Measurements from ENCODE around the gene DNAJC18. TPM values are rescaled to one million over a fixed set of nuclear protein-coding genes. Genes with fewer than 3 reads are reported as not detected.

Gene DNAJC18
- total and polyA plus RNA-seq, 2 experiments from 2014 or later = 10.6 to 14.4 TPM

DNA sequence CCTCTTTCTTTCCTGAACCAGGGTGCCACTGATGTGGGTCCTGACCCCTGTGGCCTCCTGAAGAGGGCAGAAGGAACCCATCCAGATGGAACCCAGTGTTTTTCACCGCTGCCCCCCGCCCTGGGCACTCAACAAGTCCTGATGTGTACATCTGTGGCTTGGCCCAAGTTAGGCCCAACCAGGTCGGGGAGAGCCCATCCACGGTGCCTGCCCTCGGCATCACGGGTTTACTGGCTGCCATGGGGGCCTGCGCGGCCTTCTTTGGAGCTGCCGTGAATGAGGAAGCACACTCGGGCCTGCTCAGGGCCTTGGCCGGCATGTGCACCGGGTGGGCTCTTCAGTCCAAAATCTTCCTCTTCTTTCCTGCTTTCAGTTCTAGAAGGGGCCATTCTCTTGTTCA lies 17.5 kb upstream of the DNAJC18 start:
- H3K27me3 ChIP-seq = no peaks in the 10 kb centered on the region
- H3K9me3 ChIP-seq (ENCODE audit: low read depth) = no peaks in the 10 kb centered on the region
- DNase-seq (ENCODE audit: low spot score) = no peak
- H3K4me3 ChIP-seq = no peak overlapping the region
- H3K36me3 ChIP-seq (replicated peaks; ENCODE audit: insufficient read depth, low read depth) = no peaks in the 10 kb centered on the region
- 95% methylated on average over 12 of the region's 12 CpGs for WGBS (ENCODE audit: low lambda C conversion rate, missing lambda C conversion rate)
- H3K27ac ChIP-seq = no peak overlapping the region
- no peak for TF ChIP-seq CTCF (IDR thresholded peaks at IDR 0.05; ENCODE audit: poor library complexity)
- no peak for TF ChIP-seq EZH2 (IDR thresholded peaks at IDR 0.05; ENCODE audit: borderline replicate concordance)
- no peak for TF ChIP-seq EZH2phosphoT487 (IDR thresholded peaks at IDR 0.05; ENCODE audit: low read depth, severe bottlenecking, unreplicated experiment)
- H3K9me2 ChIP-seq (replicated peaks; ENCODE audit: insufficient read depth) = no peaks in the 10 kb centered on the region
- H4K20me1 ChIP-seq (ENCODE audit: insufficient read depth, poor library complexity, severe bottlenecking) = no peaks in the 10 kb centered on the region
- H3K4me1 ChIP-seq (ENCODE audit: insufficient read depth) = no peaks in the 10 kb centered on the region
- no peak overlapping the region for H3K4me2 ChIP-seq
- no peaks in the 10 kb centered on the region for H3K79me2 ChIP-seq
- no peak overlapping the region for H2AFZ ChIP-seq

DNA sequence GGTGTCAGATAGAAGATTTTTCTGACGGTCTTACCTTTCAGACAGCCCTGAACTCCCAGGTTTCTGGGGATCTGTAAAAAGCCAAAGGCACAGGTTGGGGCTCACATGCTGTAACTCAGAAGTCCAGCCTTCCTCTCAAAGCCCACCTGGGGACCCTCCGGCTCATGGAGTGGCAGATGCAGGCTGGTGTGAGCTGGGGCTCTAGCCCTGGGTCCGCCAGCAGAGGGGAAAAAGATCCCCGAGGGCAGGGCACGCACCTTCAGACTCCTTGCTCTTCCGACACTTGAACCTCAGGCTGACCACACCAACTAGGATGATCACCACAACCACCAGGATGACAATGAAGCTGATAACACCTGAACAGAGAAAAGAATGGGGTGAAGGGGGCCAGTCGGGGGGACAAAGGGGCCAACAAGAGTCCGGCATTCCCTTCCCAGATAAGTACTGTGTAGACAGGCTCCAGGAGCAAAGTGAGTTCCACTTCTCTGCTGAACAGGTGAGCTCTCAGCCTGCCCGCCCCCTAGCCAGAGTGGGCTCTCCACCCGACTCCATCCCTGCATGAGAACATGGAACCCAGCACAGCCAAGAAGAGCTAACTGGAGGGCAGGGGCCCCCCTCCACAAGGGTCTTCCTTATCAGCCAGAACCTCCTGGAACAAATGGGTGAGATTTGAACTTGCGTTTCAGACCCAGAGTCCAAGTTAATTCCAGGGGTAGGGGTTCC lies 15.4 kb upstream of the DNAJC18 start:
- Histone ChIP-seq H3K4me3 (no peak overlapping the region), H3K9me3 (ENCODE audit: low read depth) (no peaks in the 10 kb centered on the region), H3K79me2 (no peaks in the 10 kb centered on the region), H4K20me1 (ENCODE audit: insufficient read depth, poor library complexity, severe bottlenecking) (no peaks in the 10 kb centered on the region), H3K4me2 (no peak overlapping the region), H3K4me1 (ENCODE audit: insufficient read depth) (no peaks in the 10 kb centered on the region), H3K27ac (no peak overlapping the region), H3K27me3 (no peaks in the 10 kb centered on the region), H2AFZ (no peak overlapping the region), H3K36me3 (replicated peaks; ENCODE audit: insufficient read depth, low read depth) (no peaks in the 10 kb centered on the region), H3K9me2 (replicated peaks; ENCODE audit: insufficient read depth) (no peaks in the 10 kb centered on the region)
- TF ChIP-seq EZH2 (IDR thresholded peaks at IDR 0.05; ENCODE audit: borderline replicate concordance) (no peak), EZH2phosphoT487 (IDR thresholded peaks at IDR 0.05; ENCODE audit: low read depth, severe bottlenecking, unreplicated experiment) (no peak), CTCF (IDR thresholded peaks at IDR 0.05; ENCODE audit: poor library complexity) (no peak)
- DNase-seq (ENCODE audit: low spot score) = no peak
- 81% methylated on average over 10 of the region's 11 CpGs for WGBS (ENCODE audit: low lambda C conversion rate, missing lambda C conversion rate)

DNA sequence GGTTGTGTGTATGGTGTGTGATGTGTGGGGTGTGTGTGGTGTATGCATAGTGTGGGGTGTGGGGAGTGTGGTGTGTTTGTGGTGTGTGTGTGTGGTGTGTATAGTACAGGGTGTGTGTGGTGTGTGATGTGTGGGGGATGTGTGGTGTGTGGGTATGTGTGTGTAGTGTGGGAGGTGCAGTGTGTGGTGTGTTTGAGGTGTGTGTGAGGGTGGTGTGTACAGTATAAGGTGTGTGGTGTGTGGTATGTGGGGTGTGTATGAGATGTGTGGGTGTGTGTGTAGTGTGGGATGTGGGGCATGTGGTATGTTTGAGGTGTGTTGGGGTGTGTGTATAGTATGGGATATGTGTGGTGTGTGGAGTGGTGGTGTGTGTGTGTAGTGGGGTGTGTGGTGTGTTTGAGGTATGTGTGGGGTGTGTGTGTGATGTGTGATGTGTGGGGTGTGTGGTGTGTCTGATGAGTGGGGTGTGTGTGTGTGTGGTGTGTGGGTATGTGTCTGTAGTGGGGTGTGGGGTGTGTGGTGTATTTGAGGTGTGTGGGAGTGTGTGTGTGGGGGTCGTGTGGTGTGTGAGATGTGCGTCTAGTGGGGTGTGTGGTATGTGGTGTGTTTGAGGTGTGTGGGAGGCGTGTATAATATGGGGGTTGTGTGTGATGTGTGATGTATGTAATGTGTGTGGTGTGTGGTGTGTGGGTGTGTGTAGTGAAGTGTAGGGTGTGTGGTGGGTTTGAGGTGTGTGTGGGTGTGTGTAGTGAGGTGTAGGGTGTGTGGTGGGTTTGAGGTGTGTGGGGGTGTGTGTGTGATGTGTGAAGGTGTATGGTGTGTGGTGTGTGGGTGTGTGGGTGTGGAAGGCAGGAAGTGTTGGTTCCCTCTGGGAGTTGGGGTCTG lies 14.6 kb upstream of the DNAJC18 start:
- H3K4me1 ChIP-seq (ENCODE audit: insufficient read depth) = no peaks in the 10 kb centered on the region
- H3K27ac ChIP-seq = no peak overlapping the region
- 93% methylated on average over 3 of the region's 3 CpGs for WGBS (ENCODE audit: low lambda C conversion rate, missing lambda C conversion rate)
- no peak overlapping the region for H3K4me3 ChIP-seq
- H3K9me2 ChIP-seq (replicated peaks; ENCODE audit: insufficient read depth) = no peaks in the 10 kb centered on the region
- H3K4me2 ChIP-seq = no peak overlapping the region
- no peaks in the 10 kb centered on the region for H4K20me1 ChIP-seq (ENCODE audit: insufficient read depth, poor library complexity, severe bottlenecking)
- H3K79me2 ChIP-seq = no peaks in the 10 kb centered on the region
- no peak for DNase-seq (ENCODE audit: low spot score)
- H2AFZ ChIP-seq = no peak overlapping the region
- H3K9me3 ChIP-seq (ENCODE audit: low read depth) = no peaks in the 10 kb centered on the region
- no peaks in the 10 kb centered on the region for H3K27me3 ChIP-seq
- H3K36me3 ChIP-seq (replicated peaks; ENCODE audit: insufficient read depth, low read depth) = no peaks in the 10 kb centered on the region
- TF ChIP-seq EZH2phosphoT487 (IDR thresholded peaks at IDR 0.05; ENCODE audit: low read depth, severe bottlenecking, unreplicated experiment) (no peak), EZH2 (IDR thresholded peaks at IDR 0.05; ENCODE audit: borderline replicate concordance) (no peak), CTCF (IDR thresholded peaks at IDR 0.05; ENCODE audit: poor library complexity) (no peak)

All from hepatocyte (in vitro differentiated cells).